Measurements from ENCODE around the gene PAX2.
A peak's percentile ranks its signal among the peaks of the same experiment; 100 is the strongest.

PAX2 gene

GRCh38 chr10:100810091-100810834, 64.9 kb downstream of the PAX2 start:
- FAIRE-seq (no peak), DNase-seq (ENCODE audit: extremely low spot score, insufficient read length, low read depth) (no peak)

- FAIRE-seq (no peak), DNase-seq (ENCODE audit: extremely low spot score, insufficient read length, low read depth) (no peak)
These were observed 65.4 kb downstream of the PAX2 start for GRCh38 chr10:100810835-100811116.

- FAIRE-seq (no peak), DNase-seq (ENCODE audit: extremely low spot score, insufficient read length, low read depth) (no peak)
These were observed 65.9 kb downstream of the PAX2 start for GRCh38 chr10:100811261-100811660.

- FAIRE-seq, result no peak
- no peak for DNase-seq (ENCODE audit: extremely low spot score, insufficient read length, low read depth)
These were observed 66.7 kb downstream of the PAX2 start for GRCh38 chr10:100811752-100812750.

GRCh38 chr10:100812978-100813377, 67.6 kb downstream of the PAX2 start:
- no peak for FAIRE-seq

GRCh38 chr10:100814751-100815474, 69.5 kb downstream of the PAX2 start:
- FAIRE-seq (no peak), DNase-seq (ENCODE audit: extremely low spot score, insufficient read length, low read depth) (no peak)

More at GRCh38 chr10:100812978-100813377, 67.6 kb downstream of the PAX2 start:
- no peak for DNase-seq (ENCODE audit: extremely low spot score, insufficient read length, low read depth)

GRCh38 chr10:100816671-100817070, 71.3 kb downstream of the PAX2 start:
- FAIRE-seq (no peak), DNase-seq (ENCODE audit: extremely low spot score, insufficient read length, low read depth) (no peak)

- DNase-seq (ENCODE audit: extremely low spot score, insufficient read length, low read depth) (no peak), FAIRE-seq (no peak)
These were observed 72.0 kb downstream of the PAX2 start for GRCh38 chr10:100817268-100817839.

- no peak for FAIRE-seq
- no peak for DNase-seq (ENCODE audit: extremely low spot score, insufficient read length, low read depth)
These were observed 74.0 kb downstream of the PAX2 start for GRCh38 chr10:100819424-100819823.

- FAIRE-seq, result no peak
- DNase-seq (ENCODE audit: extremely low spot score, insufficient read length, low read depth), result no peak
These were observed 77.8 kb downstream of the PAX2 start for GRCh38 chr10:100823194-100823593.

GRCh38 chr10:100824886-100825285, 79.5 kb downstream of the PAX2 start:
- DNase-seq (ENCODE audit: extremely low spot score, insufficient read length, low read depth) (no peak), FAIRE-seq (no peak)

GRCh38 chr10:100825325-100825875, 80.0 kb downstream of the PAX2 start:
- DNase-seq (ENCODE audit: extremely low spot score, insufficient read length, low read depth) (no peak), FAIRE-seq (no peak)

GRCh38 chr10:100826031-100826651, 80.8 kb downstream of the PAX2 start:
- FAIRE-seq (peak; percentile 15), DNase-seq (ENCODE audit: extremely low spot score, insufficient read length, low read depth) (no peak)

GRCh38 chr10:100826661-100826982, 81.2 kb downstream of the PAX2 start:
- DNase-seq (ENCODE audit: extremely low spot score, insufficient read length, low read depth), result no peak
- FAIRE-seq, result no peak

GRCh38 chr10:100826983-100827818, 81.8 kb downstream of the PAX2 start:
- FAIRE-seq (no peak), DNase-seq (ENCODE audit: extremely low spot score, insufficient read length, low read depth) (no peak)

GRCh38 chr10:100827819-100828737, 82.7 kb downstream of the PAX2 start:
- DNase-seq (ENCODE audit: extremely low spot score, insufficient read length, low read depth), result no peak

GRCh38 chr10:100828738-100829096, 83.3 kb downstream of the PAX2 start:
- no peak for DNase-seq (ENCODE audit: extremely low spot score, insufficient read length, low read depth)
- FAIRE-seq, result no peak

More at GRCh38 chr10:100827819-100828737, 82.7 kb downstream of the PAX2 start:
- FAIRE-seq, result no peak

Measured in GM18507 (cell line).